GM12878 (cell line): ENCODE measurements around the gene CLSTN2. TPM values are rescaled to one million over a fixed set of nuclear protein-coding genes. Genes with fewer than 3 reads are reported as not detected.

Experiments used
- ATAC-seq: fragments of 200-7000 bp; cut with Tn5 transposase; 3 replicates; pipeline ENCODE4 v1.9.1; 2020; ENCODE audit warnings: mild to moderate bottlenecking, moderate library complexity
- BruUV-seq: library from RNA; stranded (reverse); fragments of 400-500 nt; replicated peaks from 2 replicates; lab custom pipeline; 2021; lab: Mats Ljungman, UMichigan
- CTCF ChIA-PET: fragments of 300-600 bp; sonication (Branson Sonifier 250); formaldehyde crosslinking; extraction: SDS; loops from one replicate; lab custom pipeline; 2021; ENCODE audit warnings: inconsistent platforms; lab: Yijun Ruan, JAX
- POLR2A ChIA-PET: fragments of 350-600 bp; formaldehyde crosslinking; extraction: SDS; loops from one replicate; lab custom pipeline; 2021; ENCODE audit warnings: inconsistent platforms; lab: Charles Lee
- RAD21 ChIA-PET: fragments of 300-600 bp; sonication (Branson Sonifier 250); formaldehyde crosslinking; loops from one replicate; lab custom pipeline; 2023; ENCODE audit warnings: antibody characterized with exemption; ENCODE audit not compliant: unreplicated experiment; lab: Charles Lee
- SMC1A ChIA-PET: fragments of 300-600 bp; sonication (Branson Sonifier 250); formaldehyde crosslinking; loops from one replicate; lab custom pipeline; 2023; ENCODE audit not compliant: unreplicated experiment, uncharacterized antibody; lab: Charles Lee
- DNase-seq: peaks from one replicate; pipeline ENCODE4 v3.0.0-alpha.2; 2011; ENCODE audit warnings: low read depth, low spot score
- FAIRE-seq: peaks from 3 replicates; lab custom pipeline; 2011; peaks lifted over from hg19 to GRCh38; lab: Jason Lieb, UNC
- H2AFZ ChIP-seq: 2 replicates; pipeline ENCODE4 v1.6.0; 2011; ENCODE audit warnings: low read depth, low read length, control low read depth; ENCODE audit not compliant: control insufficient read depth
- H3K27ac ChIP-seq: 2 replicates; pipeline ENCODE4 v1.5.1; 2011; ENCODE audit warnings: control low read depth; ENCODE audit not compliant: control insufficient read depth, insufficient read depth
- H3K27me3 ChIP-seq, 2 experiments: replicated peaks in 1 of 2; 2 replicates each; pipeline versions ENCODE4 v1.6.0 to v1.6.1; 2011; ENCODE audit warnings: low read length in 1 of 2; ENCODE audit not compliant: control insufficient read depth in 2 of 2, insufficient read depth in 2 of 2
- H3K36me3 ChIP-seq, 2 experiments: 2 replicates each; pipeline ENCODE4 v1.5.1; 2011; ENCODE audit warnings: low read length in 1 of 2; ENCODE audit not compliant: control insufficient read depth in 2 of 2, insufficient read depth in 2 of 2
- H3K4me1 ChIP-seq: 2 replicates; pipeline ENCODE4 v1.6.1; 2011; ENCODE audit warnings: mild to moderate bottlenecking, low read length, moderate library complexity, mixed read lengths; ENCODE audit not compliant: control insufficient read depth, insufficient read depth
- H3K4me2 ChIP-seq: 2 replicates; pipeline ENCODE4 v1.6.0; 2011; ENCODE audit warnings: control low read depth; ENCODE audit not compliant: control insufficient read depth, insufficient read depth
- H3K4me3 ChIP-seq: fragments of 200-600 bp; sonication (generic); 2 replicates; pipeline ENCODE4 v1.5.1; 2016
- H3K79me2 ChIP-seq: 2 replicates; pipeline ENCODE4 v1.6.0; 2011; ENCODE audit warnings: low read length; ENCODE audit not compliant: control insufficient read depth, insufficient read depth
- H3K9ac ChIP-seq: 2 replicates; pipeline ENCODE4 v1.8.0; 2011; ENCODE audit warnings: low read length, control low read depth, mixed read lengths; ENCODE audit not compliant: control insufficient read depth, insufficient read depth
- H3K9me3 ChIP-seq: replicated peaks from 3 replicates; pipeline ENCODE4 v1.5.1; 2011; ENCODE audit warnings: mild to moderate bottlenecking, low read length; ENCODE audit not compliant: control insufficient read depth, insufficient read depth
- H4K20me1 ChIP-seq: 2 replicates; pipeline ENCODE4 v1.6.0; 2011; ENCODE audit not compliant: control insufficient read depth, insufficient read depth
- BACH1 ChIP-seq: fragments of 450-650 bp; IDR thresholded peaks from 2 replicates; pipeline ENCODE4 v1.6.1; 2017; ENCODE audit warnings: mild to moderate bottlenecking, borderline replicate concordance
- BCLAF1 ChIP-seq: fragments of 450-650 bp; IDR thresholded peaks from 2 replicates; pipeline ENCODE4 v1.6.1; 2017; ENCODE audit warnings: antibody characterized with exemption, mild to moderate bottlenecking, moderate library complexity
- CBX3 ChIP-seq: fragments of 200-600 bp; sonication (generic); IDR thresholded peaks from 2 replicates; pipeline ENCODE4 v1.6.1; 2016; ENCODE audit warnings: low read depth, borderline replicate concordance
- HDAC6 ChIP-seq: fragments of 200-600 bp; sonication (generic); IDR thresholded peaks from one replicate; pipeline ENCODE4 v1.8.0; 2017; ENCODE audit warnings: antibody characterized with exemption; ENCODE audit not compliant: unreplicated experiment
- JUND ChIP-seq: IDR thresholded peaks from 2 replicates; pipeline ENCODE4 v1.6.1; 2012; ENCODE audit warnings: low read depth, mild to moderate bottlenecking, low read length, improper control_type of control experiment, moderate library complexity
- RBBP5 ChIP-seq: fragments of 200-600 bp; sonication (generic); conservative IDR thresholded peaks from 2 replicates; pipeline ENCODE4 v1.6.1; 2016
- REST ChIP-seq: IDR thresholded peaks from 2 replicates; pipeline ENCODE4 v1.6.1; 2012; ENCODE audit warnings: mild to moderate bottlenecking, low read depth, low read length
- SMAD1 ChIP-seq: fragments of 450-650 bp; IDR thresholded peaks from 2 replicates; pipeline ENCODE4 v1.6.1; 2018; ENCODE audit warnings: mild to moderate bottlenecking, low read depth; ENCODE audit not compliant: partially characterized antibody
- SUZ12 ChIP-seq: fragments of 200-600 bp; sonication (generic); IDR thresholded peaks from one replicate; pipeline ENCODE4 v1.6.1; 2018; ENCODE audit warnings: antibody characterized with exemption, mild to moderate bottlenecking; ENCODE audit not compliant: unreplicated experiment
- ZNF217 ChIP-seq: fragments of 450-650 bp; IDR thresholded peaks from 2 replicates; pipeline ENCODE4 v1.6.1; 2017; ENCODE audit warnings: antibody characterized with exemption, mild to moderate bottlenecking
- ZNF24 ChIP-seq: fragments of 450-650 bp; IDR thresholded peaks from 2 replicates; pipeline ENCODE4 v1.6.1; 2017; ENCODE audit warnings: antibody characterized with exemption, mild to moderate bottlenecking
- WGBS: methylation state at CpG from one replicate; pipeline ENCODE4 v1.1.6; 2016; ENCODE audit warnings: low lambda C conversion rate; ENCODE audit not compliant: insufficient replicate concordance, insufficient coverage; ENCODE audit errors: missing lambda C conversion rate; 5-methylcytosine and 5-hydroxymethylcytosine counted together
- in situ Hi-C: fragments of 300-500 bp; cut with MboI; formaldehyde crosslinking; loops from 9 replicates; pipeline ENCODE4 v1.14.3; 2018; ENCODE audit warnings: mixed read lengths
- intact Hi-C: fragments of 100-400 bp; cut with micrococcal nuclease; formaldehyde crosslinking; loops from one replicate; pipeline ENCODE4 v1.14.2; 2022; ENCODE audit not compliant: unreplicated experiment
- polyA plus RNA-seq, 11 experiments: library from polyadenylated mRNA; depleted of rRNA in 4 of 11; unstranded in 6 of 11; stranded (reverse) in 5 of 11; fragments of >200 nt; fragmentation: Nextera tagmentation in 4 of 11; fragmentation: Illumina TruSeq in 1 of 11; extraction: Ambion mirVana in 4 of 11; extraction: Trizol in 1 of 11; gene quantifications; 1 replicate in 1 of 11; 2 replicates in 10 of 11; pipeline versions ENCODE4 v1.2.1 to v1.2.3, GENCODE V29; 2011 to 2016; ENCODE audit warnings: inconsistent platforms in 2 of 11, missing spikeins in 2 of 11, low read depth in 1 of 11
- total RNA-seq, 4 experiments: library from RNA; depleted of rRNA in 3 of 4; stranded (reverse); fragments of >200 nt in 3 of 4; fragmentation: Illumina TruSeq in 1 of 4; extraction: Trizol in 1 of 4; gene quantifications; 2 replicates each; pipeline versions ENCODE4 v1.2.1 to v1.2.3, GENCODE V29; 2013 to 2021
- TF ChIP-seq, protein P1 (sequence below): fragments of 450-650 bp; IDR thresholded peaks from 2 replicates; pipeline ENCODE4 v1.6.1; 2017; ENCODE audit warnings: borderline replicate concordance

CLSTN2 gene
- total and polyA plus RNA-seq, 10 of the 15 experiments (the other 5 are each of a cell fraction or from before 2014, with no cell fraction given), result under 0.01 to 0.10 (median under 0.01) TPM; not detected in 5

GRCh38 chr3:140386357-140387100 is 451.5 kb downstream of the CLSTN2 start (continued):
- TF ChIP-seq REST (no peak), ZNF24 (no peak), SUZ12 (no peak), ZNF217 (no peak), BACH1 (no peak), CBX3 (no peak)

DNA sequence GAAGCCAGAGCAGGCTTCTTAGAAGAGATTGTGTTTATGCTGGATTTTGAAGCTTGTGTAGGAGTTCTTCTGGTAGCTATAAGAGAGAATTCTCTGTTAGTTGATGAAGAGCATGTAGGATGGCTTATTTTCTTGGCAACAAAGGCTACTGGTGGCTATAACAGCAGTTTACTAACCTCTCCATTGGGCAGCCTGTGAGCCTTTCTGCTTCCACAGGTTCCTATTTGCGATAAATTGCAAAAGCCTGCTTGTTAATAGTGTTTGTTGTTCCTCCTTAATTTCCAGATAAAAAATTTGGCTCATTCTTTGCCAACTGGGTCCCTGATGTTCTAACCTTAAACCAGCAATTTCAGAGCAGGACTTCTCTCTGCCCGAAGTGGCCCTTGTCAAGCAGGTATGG is 452.3 kb downstream of the CLSTN2 start:
- 9% methylated on average over 2 of the region's 2 CpGs for WGBS
- CTCF ChIA-PET, result no interaction called here
- RAD21 ChIA-PET, result no interaction called here
- Histone ChIP-seq H3K4me2 (no peak overlapping the region), H3K4me3 (no peak overlapping the region), H3K4me1 (no peaks in the 10 kb centered on the region), H3K27me3 (no peaks in the 10 kb centered on the region), H3K36me3 (no peaks in the 10 kb centered on the region), H3K9ac (no peak overlapping the region), H2AFZ (no peak overlapping the region), H4K20me1 (no peaks in the 10 kb centered on the region), H3K9me3 (no peaks in the 10 kb centered on the region), H3K79me2 (no peaks in the 10 kb centered on the region), H3K27ac (no peak overlapping the region)
- ATAC-seq (no peak), DNase-seq (no peak), FAIRE-seq (no peak)
- BruUV-seq, result no TSS peak
- SMC1A ChIA-PET, result interaction anchor here (1.4 kb wide), 1 partner anchor 10 kb away, joined by 3 read pairs; no protein-coding TSS in a partner anchor
- POLR2A ChIA-PET, result no interaction called here
- intact Hi-C loops, result no loop called here
- in situ Hi-C loops, result no loop called here
- TF ChIP-seq SMAD1, result no peak
- no peak for TF ChIP-seq ZNF217
- no peak for TF ChIP-seq HDAC6
- no peak for TF ChIP-seq RBBP5
- TF ChIP-seq JUND, result no peak
- TF ChIP-seq, protein P1, sequence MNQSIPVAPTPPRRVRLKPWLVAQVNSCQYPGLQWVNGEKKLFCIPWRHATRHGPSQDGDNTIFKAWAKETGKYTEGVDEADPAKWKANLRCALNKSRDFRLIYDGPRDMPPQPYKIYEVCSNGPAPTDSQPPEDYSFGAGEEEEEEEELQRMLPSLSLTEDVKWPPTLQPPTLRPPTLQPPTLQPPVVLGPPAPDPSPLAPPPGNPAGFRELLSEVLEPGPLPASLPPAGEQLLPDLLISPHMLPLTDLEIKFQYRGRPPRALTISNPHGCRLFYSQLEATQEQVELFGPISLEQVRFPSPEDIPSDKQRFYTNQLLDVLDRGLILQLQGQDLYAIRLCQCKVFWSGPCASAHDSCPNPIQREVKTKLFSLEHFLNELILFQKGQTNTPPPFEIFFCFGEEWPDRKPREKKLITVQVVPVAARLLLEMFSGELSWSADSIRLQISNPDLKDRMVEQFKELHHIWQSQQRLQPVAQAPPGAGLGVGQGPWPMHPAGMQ, result no peak
- no peak for TF ChIP-seq BCLAF1
